ENCODE results near the gene SLCO1A2. TPM values are rescaled to one million over a fixed set of nuclear protein-coding genes. Genes with fewer than 3 reads are reported as not detected.
A peak's percentile ranks its signal among the peaks of the same experiment; 100 is the strongest.

Gene SLCO1A2
- total RNA-seq, 4 donors from 2014 or later = 0.22 TPM; not detected in 3

DNA sequence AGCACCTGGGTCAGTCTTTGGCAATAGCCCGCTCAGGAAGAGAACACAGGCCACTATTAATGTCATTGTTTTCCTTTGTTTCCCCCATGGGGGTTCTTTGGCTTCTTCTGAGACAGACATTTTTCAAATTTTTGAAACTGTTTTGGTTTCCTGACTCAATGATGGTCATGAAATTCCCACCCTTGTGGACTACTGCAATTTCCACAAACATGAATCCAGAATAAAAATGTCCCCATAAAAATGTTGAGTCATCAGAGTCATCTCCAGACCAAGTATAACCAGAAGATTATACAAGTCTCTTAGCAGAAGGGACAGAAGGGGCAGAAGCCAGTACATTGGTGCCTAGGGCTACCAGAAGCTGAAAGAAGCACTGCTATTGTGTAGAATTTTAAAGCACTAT, 29.1 kb downstream of the SLCO1A2 start:
- Histone ChIP-seq H3K27ac (no peak overlapping the region), H3K9me3 (no peaks in the 10 kb centered on the region), H3K27me3 (no peaks in the 10 kb centered on the region), H3K36me3 (no peaks in the 10 kb centered on the region), H3K4me3 (no peak overlapping the region), H3K4me1 (no peaks in the 10 kb centered on the region)
- DNase-seq (ENCODE audit: low spot score in 2 of 2) = no peak
- TF ChIP-seq, protein P1, sequence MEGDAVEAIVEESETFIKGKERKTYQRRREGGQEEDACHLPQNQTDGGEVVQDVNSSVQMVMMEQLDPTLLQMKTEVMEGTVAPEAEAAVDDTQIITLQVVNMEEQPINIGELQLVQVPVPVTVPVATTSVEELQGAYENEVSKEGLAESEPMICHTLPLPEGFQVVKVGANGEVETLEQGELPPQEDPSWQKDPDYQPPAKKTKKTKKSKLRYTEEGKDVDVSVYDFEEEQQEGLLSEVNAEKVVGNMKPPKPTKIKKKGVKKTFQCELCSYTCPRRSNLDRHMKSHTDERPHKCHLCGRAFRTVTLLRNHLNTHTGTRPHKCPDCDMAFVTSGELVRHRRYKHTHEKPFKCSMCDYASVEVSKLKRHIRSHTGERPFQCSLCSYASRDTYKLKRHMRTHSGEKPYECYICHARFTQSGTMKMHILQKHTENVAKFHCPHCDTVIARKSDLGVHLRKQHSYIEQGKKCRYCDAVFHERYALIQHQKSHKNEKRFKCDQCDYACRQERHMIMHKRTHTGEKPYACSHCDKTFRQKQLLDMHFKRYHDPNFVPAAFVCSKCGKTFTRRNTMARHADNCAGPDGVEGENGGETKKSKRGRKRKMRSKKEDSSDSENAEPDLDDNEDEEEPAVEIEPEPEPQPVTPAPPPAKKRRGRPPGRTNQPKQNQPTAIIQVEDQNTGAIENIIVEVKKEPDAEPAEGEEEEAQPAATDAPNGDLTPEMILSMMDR (IDR thresholded peaks at IDR 0.05) = no peak
- TF ChIP-seq EP300 (IDR thresholded peaks at IDR 0.05) (no peak), POLR2A (IDR thresholded peaks at IDR 0.05) (no peak)
- 70 to 76% methylated on average over 1 of the region's 1 CpG for WGBS, 2 donors

- Histone ChIP-seq H3K36me3 (no peaks in the 10 kb centered on the region), H3K9me3 (no peaks in the 10 kb centered on the region), H3K4me1 (no peaks in the 10 kb centered on the region), H3K27me3 (no peaks in the 10 kb centered on the region), H3K27ac (no peak overlapping the region), H3K4me3 (no peak overlapping the region)
- no peak for DNase-seq (ENCODE audit: low spot score in 2 of 2)
- 88 to 96% methylated on average over 1 of the region's 1 CpG for WGBS, 2 donors
- no peak for TF ChIP-seq EP300 (IDR thresholded peaks at IDR 0.05)
- TF ChIP-seq, protein P1 (IDR thresholded peaks at IDR 0.05) = no peak
- TF ChIP-seq POLR2A (IDR thresholded peaks at IDR 0.05) = no peak
Observed at GRCh38 chr12:21300632-21301031, 34.1 kb downstream of the SLCO1A2 start.

DNA sequence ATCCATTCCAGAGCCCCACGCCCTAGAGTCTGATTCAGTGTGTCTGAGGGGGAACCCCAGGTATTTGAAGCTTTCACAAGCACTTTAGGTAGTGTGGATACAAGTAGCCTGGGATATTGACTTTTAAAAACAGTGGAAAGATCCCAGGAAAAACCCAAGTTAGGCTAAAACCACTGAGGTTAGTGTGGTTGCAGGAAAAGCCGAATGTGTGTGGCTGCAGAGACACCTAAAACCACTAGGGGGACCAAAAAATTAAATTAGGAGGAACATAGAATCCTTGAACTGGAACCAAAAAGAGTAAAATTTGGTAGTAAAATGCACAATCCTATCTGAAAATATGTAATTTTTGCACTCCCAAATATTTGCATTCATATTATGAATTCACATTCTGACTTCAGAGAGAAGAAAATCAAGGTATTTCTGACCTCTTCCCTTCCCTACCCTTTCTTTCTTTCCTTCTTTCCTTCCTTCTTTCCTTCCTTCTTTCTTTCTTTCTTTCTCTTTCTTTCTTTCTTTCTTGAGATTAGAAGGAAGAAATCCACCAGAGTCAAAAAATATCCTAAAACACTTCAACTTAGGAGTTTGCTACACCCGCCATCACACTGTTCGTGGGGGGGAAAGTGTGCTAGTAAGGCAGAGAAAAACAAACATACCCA, 37.8 kb downstream of the SLCO1A2 start:
- Histone ChIP-seq H3K4me3 (no peak overlapping the region), H3K27me3 (no peaks in the 10 kb centered on the region), H3K9me3 (no peaks in the 10 kb centered on the region), H3K4me1 (no peaks in the 10 kb centered on the region), H3K27ac (no peak overlapping the region), H3K36me3 (no peaks in the 10 kb centered on the region)
- TF ChIP-seq EP300 (IDR thresholded peaks at IDR 0.05) (no peak), POLR2A (IDR thresholded peaks at IDR 0.05) (no peak)
- TF ChIP-seq, protein P1 (IDR thresholded peaks at IDR 0.05) = peak in 4 of 5 experiments; percentile 27 to 62 (median 57)
- WGBS, 2 donors = 62 to 70% methylated on average over 4 of the region's 4 CpGs
- DNase-seq (ENCODE audit: low spot score in 2 of 2) = no peak

DNA sequence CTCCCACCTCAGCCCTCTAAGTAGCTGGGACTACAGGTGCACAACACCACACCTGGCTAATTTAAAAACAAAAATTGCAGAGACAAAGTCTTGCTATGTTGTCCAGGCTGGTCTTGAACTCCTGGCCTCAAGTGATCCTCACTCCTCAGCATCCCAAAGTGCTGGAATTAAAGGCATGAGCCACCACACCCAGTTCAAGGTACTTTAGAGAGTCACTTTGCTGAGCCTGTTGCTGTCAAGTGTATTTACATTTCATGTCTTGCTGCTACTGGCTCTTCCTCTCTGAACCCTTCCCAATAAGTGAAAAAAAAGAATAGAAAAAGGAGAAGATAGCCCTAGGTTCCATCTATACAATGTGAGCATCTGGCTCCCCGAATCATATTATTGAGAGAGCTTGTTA, 38.4 kb downstream of the SLCO1A2 start:
- H3K9me3 ChIP-seq = no peaks in the 10 kb centered on the region
- H3K4me3 ChIP-seq = no peak overlapping the region
- no peak for TF ChIP-seq POLR2A (IDR thresholded peaks at IDR 0.05)
- TF ChIP-seq, protein P1 (IDR thresholded peaks at IDR 0.05) = no peak
- no peak for TF ChIP-seq EP300 (IDR thresholded peaks at IDR 0.05)
- no peak for DNase-seq (ENCODE audit: low spot score in 2 of 2)
- 72 to 92% methylated on average over 1 of the region's 1 CpG for WGBS, 2 donors
- H3K36me3 ChIP-seq = no peaks in the 10 kb centered on the region
- H3K4me1 ChIP-seq = no peaks in the 10 kb centered on the region
- H3K27ac ChIP-seq = no peak overlapping the region
- H3K27me3 ChIP-seq = no peaks in the 10 kb centered on the region

- no peaks in the 10 kb centered on the region for H3K4me1 ChIP-seq
- TF ChIP-seq EP300 (IDR thresholded peaks at IDR 0.05) (no peak), POLR2A (IDR thresholded peaks at IDR 0.05) (no peak)
- TF ChIP-seq, protein P1 (IDR thresholded peaks at IDR 0.05) = no peak
- no peaks in the 10 kb centered on the region for H3K9me3 ChIP-seq
- no peak overlapping the region for H3K27ac ChIP-seq
- WGBS, 2 donors = 80 to 95% methylated on average over 1 of the region's 1 CpG
- H3K27me3 ChIP-seq = no peaks in the 10 kb centered on the region
- H3K4me3 ChIP-seq = no peak overlapping the region
- DNase-seq (ENCODE audit: low spot score in 2 of 2) = no peak
- no peaks in the 10 kb centered on the region for H3K36me3 ChIP-seq
Observed at GRCh38 chr12:21294176-21294575, 40.5 kb downstream of the SLCO1A2 start.

Data from tibial nerve (tissue), 4 donors.